ENCODE data around the gene CREBZF. TPM values are rescaled to one million over a fixed set of nuclear protein-coding genes. Genes with fewer than 3 reads are reported as not detected.

CREBZF gene, protein sequence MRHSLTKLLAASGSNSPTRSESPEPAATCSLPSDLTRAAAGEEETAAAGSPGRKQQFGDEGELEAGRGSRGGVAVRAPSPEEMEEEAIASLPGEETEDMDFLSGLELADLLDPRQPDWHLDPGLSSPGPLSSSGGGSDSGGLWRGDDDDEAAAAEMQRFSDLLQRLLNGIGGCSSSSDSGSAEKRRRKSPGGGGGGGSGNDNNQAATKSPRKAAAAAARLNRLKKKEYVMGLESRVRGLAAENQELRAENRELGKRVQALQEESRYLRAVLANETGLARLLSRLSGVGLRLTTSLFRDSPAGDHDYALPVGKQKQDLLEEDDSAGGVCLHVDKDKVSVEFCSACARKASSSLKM
- total RNA-seq = 64.6 TPM

DNA sequence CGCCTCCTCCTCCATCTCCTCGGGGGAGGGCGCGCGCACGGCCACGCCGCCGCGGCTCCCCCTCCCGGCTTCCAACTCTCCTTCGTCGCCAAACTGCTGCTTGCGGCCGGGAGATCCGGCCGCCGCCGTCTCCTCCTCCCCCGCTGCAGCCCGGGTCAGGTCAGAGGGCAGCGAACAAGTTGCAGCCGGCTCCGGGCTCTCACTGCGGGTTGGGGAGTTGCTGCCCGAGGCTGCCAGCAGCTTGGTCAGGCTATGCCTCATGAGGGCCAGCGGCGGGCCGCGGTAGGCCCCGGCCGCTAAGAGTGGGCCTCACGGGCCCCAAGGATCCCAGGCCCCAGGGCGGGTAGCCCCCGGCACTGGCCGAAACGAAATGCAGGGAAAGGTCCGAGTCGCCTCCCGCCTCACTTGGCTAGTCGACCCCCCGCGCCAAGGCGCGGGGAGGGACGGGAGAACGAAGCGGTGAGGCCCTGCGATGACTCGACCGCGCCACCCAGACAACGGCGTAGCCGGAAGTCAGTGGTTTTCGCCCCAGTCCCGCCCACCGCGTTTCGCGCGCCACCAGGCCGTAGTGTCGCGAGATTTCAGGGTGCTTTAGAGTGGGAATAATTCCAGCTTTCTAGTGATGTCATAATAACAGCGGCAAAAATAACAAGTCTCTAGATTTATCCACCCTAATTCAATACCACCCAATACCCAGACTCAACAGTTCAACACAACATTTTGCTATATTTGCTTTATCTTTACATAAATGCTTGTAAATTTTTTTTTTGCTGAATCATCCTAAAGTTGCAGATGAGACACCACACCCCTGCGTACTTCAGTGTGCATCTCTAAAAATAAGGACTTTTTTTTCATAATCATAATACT is at the start of gene CREBZF:
Gene CREBZF, minus strand, starts transcription at position 515 of the 867 bp plus-strand sequence. Its CDS starts 254 bp downstream, at position 261.
- peak; percentile 93 for DNase-seq

DNA sequence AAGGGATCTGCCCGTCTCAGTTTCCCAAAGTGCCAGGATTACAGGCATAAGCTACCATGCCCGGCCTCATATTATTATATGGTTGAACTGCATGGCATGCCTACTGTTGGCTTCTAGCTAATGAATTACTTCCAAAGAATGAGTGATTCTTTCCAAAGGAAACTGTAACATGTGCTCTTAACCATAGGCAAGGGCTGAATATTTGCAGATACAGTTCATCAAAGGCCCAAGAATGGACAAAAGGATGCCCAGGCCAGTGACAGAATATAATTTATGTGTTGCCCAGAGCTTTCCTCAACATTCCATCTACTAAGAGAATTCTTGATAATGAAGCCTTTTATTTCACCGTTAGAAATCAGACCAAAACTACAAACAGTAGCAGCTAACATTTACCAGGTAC is 48.0 kb upstream of the CREBZF start:
- DNase-seq = no peak

DNA sequence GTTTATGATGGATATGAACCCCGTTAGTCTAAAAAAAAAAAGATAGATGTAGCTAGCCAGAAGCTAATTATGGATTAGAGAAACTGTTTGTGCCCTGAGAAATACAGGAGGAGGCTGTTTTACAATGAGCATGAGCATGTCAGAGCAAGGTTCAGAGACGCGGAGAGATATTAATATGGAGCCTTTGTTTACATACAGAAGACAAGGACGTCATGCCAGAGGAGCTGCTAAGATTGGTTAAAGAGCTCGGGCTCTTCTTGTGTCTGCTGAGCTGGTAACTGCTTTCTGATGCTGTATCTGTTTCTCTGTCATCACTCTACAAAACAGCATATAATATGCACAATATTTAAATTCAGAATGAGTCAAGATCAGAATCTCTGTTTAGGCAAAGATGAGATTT is 46.0 kb upstream of the CREBZF start:
- DNase-seq = no peak

DNA sequence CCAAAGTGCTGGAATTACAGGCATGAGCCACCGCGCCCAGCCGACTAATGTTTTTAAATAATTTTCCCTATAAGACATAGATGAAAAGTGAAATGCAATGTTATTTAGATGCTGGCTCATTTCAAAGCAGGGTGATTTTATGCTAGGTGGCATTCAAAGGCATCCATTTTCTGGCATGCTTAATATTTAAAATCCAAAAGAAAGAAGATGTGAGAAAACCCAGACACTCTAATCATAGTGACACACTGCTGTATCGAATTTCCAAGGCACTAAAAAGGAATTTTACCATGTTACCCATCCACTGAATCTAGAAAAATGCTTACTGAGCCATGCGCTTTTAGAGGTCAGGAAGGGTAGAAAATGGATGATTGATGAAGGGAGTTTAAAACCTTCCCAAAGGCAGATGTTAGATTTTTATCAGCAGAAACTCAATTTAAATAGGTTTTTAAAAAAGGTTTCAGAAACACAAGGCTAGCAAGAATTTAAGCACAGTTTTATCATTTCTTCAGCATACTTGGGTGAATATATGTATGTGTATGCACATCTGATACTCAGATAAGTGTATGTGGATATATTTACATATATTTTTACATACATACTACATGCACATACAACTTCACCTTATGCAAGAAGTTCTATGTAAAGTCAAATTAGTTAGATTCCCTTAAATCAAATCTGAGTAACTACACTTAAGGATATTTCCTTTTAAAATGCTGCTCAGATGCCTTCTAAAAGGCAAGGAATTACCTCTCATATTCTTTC is 45.2 kb upstream of the CREBZF start:
- no peak for DNase-seq

DNA sequence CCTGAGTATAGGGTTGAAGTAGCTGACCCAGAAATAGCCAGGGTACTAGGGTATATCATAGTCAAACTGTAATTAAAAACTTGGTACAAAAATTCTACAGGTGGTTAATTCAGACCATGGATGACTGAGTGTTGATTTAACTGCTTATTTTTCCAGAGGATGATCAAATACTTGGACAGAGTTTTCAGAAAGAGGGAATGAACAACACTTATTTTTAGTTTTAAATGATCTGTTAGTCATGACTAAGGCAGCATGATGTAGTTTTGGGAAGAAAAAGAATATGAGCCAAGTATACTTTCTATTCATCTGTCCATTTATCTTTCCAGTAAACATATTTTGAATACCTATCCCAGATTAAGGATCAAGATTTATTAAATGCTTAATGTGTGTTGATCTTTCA is 40.9 kb upstream of the CREBZF start:
- no peak for DNase-seq

DNA sequence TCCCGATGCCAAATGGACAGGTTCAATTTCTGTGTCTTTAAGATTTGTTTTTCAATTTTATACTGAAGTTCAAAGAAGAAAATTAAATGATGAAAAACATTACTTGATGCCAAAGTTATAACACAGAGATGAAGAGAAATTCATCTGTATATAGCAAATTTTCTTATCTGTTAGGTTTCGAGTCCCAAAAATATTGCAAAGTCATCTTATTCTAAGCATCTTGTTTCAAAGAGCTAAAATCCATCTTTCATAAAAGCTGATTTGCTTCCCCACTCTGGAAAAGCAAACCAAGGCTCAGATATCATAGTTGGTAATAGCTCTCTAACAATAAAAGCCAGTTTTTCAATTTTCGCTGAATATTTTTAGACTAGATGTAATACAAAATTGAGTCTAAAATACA is 40.0 kb upstream of the CREBZF start:
- no peak for DNase-seq

DNA sequence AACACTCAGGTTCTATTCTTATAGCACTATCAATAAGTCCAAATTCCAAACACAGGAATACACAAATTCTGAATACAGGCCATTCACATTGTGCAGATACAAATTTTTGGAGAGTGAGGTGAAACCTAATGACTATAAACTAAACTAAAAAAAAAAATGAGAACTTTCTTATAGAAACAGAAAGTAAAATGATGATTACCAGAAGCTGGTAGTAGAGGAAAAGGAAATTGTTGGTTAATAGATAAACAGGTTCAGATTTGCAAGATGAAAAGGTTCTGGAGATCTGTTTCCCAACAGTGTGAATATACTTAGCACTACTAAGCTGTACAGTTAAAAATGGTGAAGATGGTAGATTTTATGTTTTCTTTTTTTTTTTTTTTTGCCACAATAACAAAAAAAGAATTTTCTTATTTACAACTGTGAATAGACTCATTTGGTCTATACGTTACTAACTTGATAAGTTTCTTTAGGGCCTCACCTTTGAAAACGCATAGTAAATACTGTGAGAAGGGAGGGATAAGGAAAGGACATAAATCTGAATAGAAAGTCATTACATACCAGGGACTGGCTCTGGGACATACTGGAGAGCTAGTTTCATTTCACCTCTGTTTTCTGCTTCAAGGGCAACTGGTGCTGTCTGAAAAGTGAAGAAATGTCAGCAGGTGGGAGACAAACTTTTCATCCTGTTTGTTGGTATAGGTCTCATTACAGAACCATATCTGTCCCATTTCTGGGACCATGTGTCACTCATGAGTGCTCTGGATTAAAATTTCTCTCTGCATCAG is 35.2 kb upstream of the CREBZF start:
- no peak for DNase-seq

DNA sequence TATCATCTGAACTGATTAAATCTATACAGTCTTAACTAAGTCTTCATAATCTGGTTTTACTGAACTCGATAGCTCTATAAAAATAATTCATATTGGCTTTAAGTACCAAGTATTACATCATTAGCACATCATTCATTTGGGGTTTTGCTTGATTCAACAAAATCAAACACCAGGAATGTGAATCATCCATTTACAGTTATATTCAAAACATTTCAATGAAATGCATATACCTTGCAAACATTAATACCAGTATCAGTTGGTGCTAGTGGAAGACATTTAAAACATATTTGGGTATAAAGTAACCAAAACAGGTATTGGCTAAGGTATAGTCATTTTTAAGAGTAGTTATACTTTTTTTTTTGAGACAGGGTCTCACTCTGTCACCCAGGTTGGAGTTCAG is 33.3 kb upstream of the CREBZF start:
- no peak for DNase-seq

DNA sequence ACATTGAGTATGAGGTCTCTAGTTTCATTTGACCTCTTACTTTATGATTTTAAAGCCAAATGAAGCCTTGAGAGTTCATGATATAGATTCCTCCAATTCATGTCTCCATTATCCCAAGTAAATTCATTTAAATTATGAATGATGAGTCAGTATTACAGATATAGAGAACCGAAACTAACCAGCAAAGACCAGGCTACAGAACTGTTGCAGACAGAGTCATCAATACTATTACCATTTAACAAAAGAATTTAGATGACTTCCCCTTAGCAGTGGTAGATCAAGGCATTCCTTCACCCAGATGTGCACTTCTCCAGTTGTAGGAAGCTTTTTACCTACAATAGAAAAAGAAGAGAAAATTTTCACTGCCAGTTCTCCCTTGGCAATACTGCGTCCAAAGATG is 32.8 kb upstream of the CREBZF start:
- no peak for DNase-seq

DNA sequence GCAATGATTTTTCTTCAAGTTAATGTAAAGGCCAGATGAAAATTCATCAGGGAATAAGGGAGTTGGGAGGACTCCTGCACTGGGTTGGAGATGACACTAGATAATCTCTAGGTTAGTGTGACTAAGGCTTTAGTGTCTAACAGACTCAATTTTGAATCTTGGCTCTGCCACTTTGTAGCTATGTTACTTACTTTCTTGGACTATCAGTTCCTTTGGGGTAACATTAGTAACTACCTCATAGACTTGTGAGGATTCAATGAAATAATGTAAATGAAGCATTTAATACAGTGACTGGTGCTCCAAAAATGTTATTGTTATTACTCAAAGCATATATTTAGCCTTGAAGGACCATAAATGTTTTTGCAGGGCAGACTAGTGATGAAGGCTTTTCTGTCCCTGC is 30.6 kb upstream of the CREBZF start:
- no peak for DNase-seq

DNA sequence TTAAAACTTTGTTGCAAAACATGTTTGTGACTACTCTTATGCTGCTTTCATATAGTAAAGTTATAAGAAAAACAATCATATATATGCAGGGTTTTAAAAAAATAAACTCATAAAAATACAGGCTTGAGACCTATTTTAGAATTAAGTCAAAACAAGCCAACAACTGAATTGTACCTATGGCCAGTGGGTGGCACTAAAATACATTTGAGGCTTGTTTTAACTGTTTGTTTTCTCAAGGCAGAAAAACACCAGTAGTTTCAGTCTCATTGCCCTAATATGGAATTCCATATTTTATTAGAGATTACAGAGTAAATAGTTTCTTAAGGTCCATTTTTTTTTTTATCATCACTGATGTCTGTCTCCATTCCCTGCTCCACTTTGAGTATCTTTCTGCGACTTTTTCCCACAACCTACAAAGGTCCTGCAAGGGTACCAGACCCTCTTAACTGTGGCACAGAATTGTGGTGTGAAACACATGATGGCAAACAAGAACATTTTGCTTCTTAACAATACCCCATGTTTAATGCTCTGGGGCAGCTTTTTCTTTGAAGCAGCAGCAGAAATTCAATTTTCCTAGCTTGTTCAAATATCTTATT is 29.6 kb upstream of the CREBZF start:
- DNase-seq = no peak

DNA sequence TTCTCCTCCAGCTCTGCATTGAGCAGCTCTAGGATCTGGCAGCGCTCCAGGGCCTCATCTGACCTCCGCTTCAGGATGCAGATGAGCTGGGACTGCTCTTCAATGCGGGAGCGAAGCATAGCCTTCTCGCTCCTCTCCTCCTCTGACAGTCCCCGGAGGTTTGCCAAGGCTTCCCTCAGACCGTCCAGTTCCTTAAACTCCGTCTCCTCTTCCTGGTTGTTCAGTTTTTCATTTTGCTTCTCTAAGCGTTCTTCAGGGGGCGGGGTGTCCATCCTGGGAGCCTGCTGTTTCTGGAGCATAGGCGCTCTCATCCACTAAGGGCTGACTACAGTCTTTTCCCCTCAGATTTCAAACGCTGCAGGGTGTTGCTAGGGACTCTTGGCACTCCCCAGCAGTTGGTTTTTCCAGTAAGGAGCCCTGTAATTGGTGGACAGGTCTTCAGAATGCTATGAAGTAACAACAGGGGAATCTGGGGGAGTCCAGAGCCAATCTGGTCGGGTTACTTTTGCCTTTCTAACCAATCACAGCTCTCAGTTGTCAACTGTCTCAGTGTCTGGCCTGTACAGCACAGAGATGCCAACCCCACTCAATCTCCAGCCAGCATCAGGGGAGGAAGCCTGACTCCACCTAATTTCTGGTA is 21.0 kb upstream of the CREBZF start, which contains the start of gene CCDC89:
Gene CCDC89, minus strand, starts transcription at position 376 of the 640 bp plus-strand sequence. Its CDS starts 65 bp downstream, at position 311.
- peak; percentile 91 for DNase-seq

DNA sequence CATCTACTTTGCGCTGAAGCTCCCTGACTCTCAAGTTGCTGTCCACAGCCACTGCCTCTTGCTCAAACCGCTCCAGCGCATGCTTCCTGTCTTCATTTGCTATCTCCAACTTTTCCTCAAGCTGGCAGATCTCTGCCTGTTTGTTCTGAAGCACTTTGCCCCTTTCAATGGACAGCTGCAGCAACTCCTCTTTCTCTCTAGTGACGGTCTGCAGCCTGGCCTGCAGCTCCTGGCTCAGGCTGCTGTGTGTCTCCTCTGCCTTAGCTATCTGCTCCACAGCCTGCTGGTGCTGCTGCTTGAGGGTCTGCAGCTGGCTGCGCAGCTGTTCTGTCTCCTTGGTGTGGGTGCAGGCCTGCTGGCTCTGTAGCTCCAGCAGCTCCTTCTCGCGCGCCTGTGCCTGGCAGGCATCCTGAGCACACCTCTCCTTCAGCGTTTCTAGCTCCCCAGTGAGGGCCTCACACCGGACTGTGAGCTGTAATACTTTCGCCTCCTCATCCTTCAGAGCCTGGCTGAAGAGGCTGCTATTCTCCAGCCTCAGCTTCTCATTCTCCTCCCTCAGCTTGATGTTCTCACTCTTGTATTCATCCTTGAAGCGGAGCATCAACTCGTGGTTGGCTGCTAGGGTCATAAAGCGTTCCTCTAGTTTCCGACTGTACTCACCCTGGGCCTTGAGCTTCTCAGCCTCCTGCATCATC is 20.3 kb upstream of the CREBZF start:
- no peak for DNase-seq

DNA sequence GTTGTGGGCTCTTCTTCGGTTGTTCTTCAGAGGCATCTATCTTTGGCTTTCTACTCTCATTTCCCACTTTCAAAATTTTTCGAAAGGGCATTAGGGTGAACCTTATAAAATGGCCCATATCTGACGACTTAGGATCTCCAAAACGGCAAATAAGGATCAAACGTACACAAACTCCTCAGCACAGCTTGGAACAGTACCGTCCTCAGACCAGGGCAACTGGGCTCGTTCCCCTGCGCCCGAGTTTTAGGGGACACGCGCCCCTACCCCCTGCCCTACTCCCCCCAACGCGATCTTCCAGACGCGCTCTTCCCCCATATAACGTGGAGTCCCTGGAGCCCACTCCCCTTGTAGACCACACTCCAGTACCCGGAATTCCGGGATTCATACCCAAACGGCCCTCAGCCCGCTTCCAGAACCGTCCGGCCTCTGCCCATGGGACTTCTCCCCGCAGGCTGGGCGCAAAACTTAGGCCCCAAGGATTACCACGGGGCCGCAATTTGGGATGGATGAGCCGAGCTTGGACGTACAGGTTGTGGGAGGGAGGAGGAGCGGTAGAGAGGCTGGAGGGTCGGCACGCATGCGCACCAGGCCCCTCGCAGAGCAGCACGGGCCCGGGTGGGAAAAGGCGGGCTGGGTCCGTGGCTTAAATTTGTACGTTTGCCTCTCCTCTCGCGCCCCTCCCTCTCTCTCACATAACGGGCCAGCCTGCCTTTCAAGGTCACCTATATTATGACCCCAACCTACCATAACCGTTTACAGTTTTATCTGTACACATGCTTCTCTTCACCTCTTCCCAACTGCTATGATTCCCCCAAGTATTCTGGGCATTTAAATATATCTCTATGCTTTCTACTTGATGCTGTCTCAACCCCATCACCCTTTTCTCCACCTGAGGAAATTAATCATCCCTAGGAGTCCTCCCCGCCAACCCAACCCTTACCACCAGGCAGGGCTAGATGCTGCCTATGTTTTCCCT is 17.7 kb upstream of the CREBZF start:
- peak; percentile 3 for DNase-seq

DNA sequence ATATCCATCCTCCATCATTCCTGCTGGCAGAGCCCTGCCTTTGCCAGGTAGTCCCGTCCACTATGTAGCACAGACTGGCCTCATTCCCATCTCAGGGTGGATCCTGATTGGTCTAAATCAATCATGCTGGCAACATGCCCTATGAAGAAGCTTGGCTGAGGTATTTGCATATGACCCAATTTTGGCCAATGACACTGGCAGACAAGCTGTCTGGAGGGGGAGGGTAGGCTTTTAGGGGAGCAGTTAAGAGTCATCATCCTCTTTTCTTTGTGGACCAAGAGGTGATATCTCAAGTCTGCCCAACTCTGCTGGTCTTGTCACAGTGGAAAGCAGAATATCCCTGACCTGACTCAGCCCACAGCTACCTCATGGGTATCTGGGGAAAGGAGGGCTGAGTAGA is 16.0 kb upstream of the CREBZF start:
- DNase-seq = no peak

DNA sequence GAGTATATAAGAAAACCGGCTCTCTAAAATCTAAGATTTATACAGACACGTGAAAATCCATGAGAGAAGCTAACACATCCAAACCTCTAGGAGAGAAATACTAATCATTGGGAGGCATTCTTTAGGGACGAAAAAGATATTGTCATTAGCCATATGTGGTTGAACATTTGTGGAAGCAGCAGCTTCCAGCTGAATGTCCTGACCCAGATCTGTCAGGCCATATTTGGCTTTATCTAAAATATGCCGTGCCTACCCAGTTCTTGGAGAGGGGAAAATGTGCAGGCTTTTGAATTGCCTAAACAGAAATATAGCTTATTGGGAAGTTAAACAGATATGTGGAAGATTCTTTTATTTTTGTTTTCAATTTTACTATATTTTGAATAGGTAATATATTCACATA is 14.6 kb upstream of the CREBZF start:
- DNase-seq = no peak

DNA sequence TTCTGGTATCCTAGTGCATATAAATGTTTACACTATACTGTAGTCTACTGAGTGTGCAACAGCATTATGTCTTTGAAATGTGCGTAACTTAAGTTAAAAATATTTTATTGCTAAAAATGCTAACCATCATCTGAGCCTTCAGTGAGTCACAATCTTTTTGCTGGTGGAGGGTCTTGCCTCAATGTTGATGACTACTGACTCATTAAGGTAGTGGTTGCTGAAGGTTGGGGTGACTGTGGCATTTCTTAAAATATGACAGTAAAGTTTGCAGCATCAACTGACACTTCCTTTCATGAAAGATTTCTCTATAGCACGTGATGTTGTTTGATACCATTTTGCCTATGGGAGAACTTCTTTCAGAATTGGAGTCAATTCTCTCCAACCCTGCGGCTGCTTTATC is 8.5 kb upstream of the CREBZF start:
- no peak for DNase-seq

DNA sequence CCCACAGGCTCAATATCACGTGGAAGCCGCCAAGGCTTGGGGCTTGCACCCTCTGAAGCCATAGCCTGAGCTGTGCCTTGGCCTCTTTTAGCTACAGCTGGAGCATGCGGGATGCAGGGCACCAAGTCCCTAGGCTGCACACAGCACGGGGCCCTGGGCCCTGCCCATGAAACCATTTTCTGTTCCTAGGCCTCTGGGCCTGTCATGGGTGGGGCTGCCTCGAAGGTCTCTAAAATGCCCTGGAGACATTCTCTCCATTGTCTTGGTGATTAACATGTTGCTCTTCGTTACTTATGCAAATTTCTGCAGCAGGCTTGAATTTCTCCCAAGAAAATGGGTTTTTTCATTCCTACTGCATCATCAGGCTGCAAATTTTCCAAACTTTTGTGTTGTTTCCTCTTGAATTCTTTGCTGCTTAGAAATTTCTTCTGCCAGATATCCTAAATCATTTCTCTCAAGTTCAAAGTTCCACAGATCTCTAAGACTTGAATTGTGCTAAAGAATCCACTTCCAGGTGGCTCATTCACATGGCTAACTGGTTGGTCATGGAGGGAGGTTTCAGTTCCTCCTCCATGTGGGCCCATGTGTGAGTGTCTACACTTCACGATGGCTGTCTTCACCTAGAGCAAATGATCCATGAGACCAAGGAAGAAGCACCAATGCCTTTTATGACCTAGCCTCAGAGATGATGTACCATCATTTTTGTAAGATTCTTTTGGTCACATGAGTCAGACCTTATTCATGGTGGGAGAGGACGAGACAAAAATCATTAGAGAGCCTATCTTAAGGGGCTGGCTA is 7.4 kb upstream of the CREBZF start:
- DNase-seq = no peak
